ENCODE measurements around the gene TMEM69. TPM values are rescaled to one million over a fixed set of nuclear protein-coding genes. Genes with fewer than 3 reads are reported as not detected.
"Not testable (repeated sequence)": the region's sequence is repeated elsewhere in the genome, so short reads cannot be mapped to it uniquely, and the experiment has no call there.

TMEM69 gene
- total RNA-seq, 4 donors from 2014 or later, result 10.2 to 28.6 (median 15.4) TPM

DNA sequence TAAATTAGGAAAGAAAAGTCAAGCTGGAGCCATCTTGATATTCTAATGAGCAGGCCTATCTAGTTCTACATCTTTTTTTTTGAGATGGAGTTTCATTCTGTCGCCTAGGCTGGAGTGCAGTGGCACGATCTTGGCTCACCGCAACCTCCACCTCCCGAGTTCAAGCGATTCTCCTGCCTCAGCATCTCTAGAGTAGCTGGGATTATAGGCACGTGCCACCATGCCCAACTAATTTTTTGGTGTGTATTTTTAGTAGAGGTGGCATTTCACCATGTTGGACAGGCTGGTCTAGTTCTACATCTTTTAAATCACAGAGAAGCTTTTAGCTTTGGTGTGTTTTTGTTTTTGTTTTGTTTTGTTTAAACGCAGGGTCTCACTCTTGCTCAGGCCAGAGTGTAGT, 6.8 kb downstream of the TMEM69 start:
- H3K4me1 ChIP-seq, result peaks cover 0 to 6% (median 0%) of the 10 kb centered on the region in 4 donors
- no peaks in the 10 kb centered on the region for H3K27me3 ChIP-seq
- 89 to 92% methylated on average over 7 of the region's 7 CpGs for WGBS, 2 donors
- no peak overlapping the region for H3K4me3 ChIP-seq
- peaks cover 0 to 81% (median 0%) of the 10 kb centered on the region in 3 donors for H3K36me3 ChIP-seq
- no peak for TF ChIP-seq EP300 (IDR thresholded peaks at IDR 0.05)
- DNase-seq (ENCODE audit: low spot score in 2 of 2), result no peak
- no peaks in the 10 kb centered on the region for H3K9me3 ChIP-seq
- H3K27ac ChIP-seq, result no peak overlapping the region

DNA sequence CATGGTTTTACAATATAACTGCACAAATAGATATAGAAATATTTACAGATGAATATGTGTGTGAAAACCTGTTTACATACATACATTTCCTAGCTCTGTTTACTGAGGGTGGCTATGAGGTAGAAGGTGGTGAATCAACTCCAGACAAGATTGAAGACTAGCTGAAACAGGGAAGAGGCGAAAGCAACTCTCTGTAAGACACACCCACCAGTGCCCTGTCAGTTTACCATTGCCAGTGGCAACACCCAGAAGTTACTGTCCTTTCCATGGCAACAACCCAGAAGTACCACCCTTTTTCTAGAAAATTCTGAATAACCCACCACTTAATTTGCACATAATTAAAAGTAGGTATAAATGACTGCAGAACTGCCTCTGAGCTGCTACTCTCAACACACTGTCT, 16.7 kb downstream of the TMEM69 start:
- no peak overlapping the region for H3K4me3 ChIP-seq
- DNase-seq (ENCODE audit: low spot score in 2 of 2), result no peak
- H3K36me3 ChIP-seq, result peaks cover 0 to 59% (median 0%) of the 10 kb centered on the region in 3 donors
- no peaks in the 10 kb centered on the region for H3K4me1 ChIP-seq
- TF ChIP-seq POLR2A (IDR thresholded peaks at IDR 0.05) (no peak), EP300 (IDR thresholded peaks at IDR 0.05) (no peak)
- TF ChIP-seq, protein P1, sequence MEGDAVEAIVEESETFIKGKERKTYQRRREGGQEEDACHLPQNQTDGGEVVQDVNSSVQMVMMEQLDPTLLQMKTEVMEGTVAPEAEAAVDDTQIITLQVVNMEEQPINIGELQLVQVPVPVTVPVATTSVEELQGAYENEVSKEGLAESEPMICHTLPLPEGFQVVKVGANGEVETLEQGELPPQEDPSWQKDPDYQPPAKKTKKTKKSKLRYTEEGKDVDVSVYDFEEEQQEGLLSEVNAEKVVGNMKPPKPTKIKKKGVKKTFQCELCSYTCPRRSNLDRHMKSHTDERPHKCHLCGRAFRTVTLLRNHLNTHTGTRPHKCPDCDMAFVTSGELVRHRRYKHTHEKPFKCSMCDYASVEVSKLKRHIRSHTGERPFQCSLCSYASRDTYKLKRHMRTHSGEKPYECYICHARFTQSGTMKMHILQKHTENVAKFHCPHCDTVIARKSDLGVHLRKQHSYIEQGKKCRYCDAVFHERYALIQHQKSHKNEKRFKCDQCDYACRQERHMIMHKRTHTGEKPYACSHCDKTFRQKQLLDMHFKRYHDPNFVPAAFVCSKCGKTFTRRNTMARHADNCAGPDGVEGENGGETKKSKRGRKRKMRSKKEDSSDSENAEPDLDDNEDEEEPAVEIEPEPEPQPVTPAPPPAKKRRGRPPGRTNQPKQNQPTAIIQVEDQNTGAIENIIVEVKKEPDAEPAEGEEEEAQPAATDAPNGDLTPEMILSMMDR (IDR thresholded peaks at IDR 0.05), result no peak
- no peak overlapping the region for H3K27ac ChIP-seq
- peaks cover 0 to 14% (median 0%) of the 10 kb centered on the region in 4 donors for H3K9me3 ChIP-seq
- H3K27me3 ChIP-seq, result no peaks in the 10 kb centered on the region
- WGBS, 2 donors, result 83 to 95% methylated on average over 1 of the region's 1 CpG

DNA sequence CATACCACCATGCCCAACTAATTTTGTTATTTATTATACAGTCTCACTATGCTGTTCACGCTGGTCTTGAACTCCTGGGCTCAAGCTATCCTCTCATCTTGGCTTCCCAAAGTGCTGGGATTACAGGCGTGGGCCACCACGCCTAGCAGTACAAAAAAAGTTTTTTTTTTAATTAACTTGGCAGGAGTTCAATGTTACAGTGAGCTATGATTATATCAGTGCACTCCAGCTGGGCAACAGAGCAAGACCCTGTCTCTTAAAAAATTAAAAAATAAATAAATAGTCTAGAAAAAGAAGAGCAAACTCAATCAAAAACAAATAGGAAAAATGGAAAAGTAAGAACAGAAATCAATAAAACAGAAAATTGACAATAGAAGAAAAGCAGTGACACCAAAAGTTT, 25.7 kb downstream of the TMEM69 start:
- H3K4me1 ChIP-seq, result no peaks in the 10 kb centered on the region
- TF ChIP-seq EP300 (IDR thresholded peaks at IDR 0.05) (no peak), POLR2A (IDR thresholded peaks at IDR 0.05) (no peak)
- TF ChIP-seq, protein P1 (IDR thresholded peaks at IDR 0.05), result no peak
- no peak overlapping the region for H3K4me3 ChIP-seq
- DNase-seq (ENCODE audit: low spot score in 2 of 2), result no peak
- no peaks in the 10 kb centered on the region for H3K9me3 ChIP-seq
- WGBS, 2 donors, result 87 to 94% methylated on average over 3 of the region's 3 CpGs
- peaks cover 0 to 83% (median 0%) of the 10 kb centered on the region in 3 donors for H3K36me3 ChIP-seq
- no peaks in the 10 kb centered on the region for H3K27me3 ChIP-seq
- no peak overlapping the region for H3K27ac ChIP-seq

DNA sequence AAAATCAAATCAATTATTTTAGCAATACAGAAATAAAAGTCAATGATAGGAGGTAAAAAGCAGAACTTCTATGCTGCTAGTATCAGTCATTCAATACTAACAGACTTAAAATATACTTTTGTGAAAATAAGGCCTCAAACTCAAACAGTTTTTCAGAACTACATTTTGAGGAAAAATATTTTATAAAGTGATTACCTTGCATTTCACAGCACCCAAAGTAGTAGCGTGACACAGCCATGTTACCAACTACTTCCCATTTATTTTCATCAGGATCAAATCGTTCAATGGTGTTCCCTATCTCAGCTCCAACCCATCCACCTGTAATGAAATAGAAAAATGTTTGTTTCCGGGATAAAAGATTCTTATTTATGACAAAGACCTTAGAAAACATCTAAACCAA, 28.7 kb downstream of the TMEM69 start:
- Histone ChIP-seq H3K9me3 (no peaks in the 10 kb centered on the region), H3K4me1 (no peaks in the 10 kb centered on the region), H3K4me3 (no peak overlapping the region), H3K27me3 (no peaks in the 10 kb centered on the region), H3K27ac (no peak overlapping the region), H3K36me3 (peaks cover 0 to 72% (median 0%) of the 10 kb centered on the region in 3 donors)
- TF ChIP-seq POLR2A (IDR thresholded peaks at IDR 0.05) (no peak), EP300 (IDR thresholded peaks at IDR 0.05) (no peak)
- TF ChIP-seq, protein P1 (IDR thresholded peaks at IDR 0.05), result no peak
- DNase-seq (ENCODE audit: low spot score in 2 of 2), result no peak
- 93 to 95% methylated on average over 3 of the region's 3 CpGs for WGBS, 2 donors

DNA sequence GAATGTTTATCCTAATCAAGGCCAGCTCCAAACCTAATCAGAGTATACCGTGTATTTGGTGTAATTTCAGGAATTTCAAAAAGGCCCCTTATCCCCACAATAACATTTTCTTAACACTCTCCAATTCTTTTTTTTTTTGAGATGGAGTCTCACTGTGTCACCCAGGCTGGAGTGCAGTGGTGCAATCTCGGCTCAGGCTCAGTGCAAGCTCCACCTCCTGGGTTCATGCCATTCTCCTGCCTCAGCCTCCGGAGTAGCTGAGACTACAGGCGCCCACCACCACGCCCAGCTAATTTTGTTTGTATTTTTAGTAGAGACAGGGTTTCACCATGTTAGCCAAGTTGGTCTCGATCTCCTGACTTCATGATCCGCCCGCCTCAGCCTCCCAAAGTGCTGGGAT, 29.4 kb downstream of the TMEM69 start:
- not testable (repeated sequence) for H3K4me1 ChIP-seq, H3K4me3 ChIP-seq
- H3K36me3 ChIP-seq, result peaks cover 0 to 72% (median 0%) of the 10 kb centered on the region in 3 donors

DNA sequence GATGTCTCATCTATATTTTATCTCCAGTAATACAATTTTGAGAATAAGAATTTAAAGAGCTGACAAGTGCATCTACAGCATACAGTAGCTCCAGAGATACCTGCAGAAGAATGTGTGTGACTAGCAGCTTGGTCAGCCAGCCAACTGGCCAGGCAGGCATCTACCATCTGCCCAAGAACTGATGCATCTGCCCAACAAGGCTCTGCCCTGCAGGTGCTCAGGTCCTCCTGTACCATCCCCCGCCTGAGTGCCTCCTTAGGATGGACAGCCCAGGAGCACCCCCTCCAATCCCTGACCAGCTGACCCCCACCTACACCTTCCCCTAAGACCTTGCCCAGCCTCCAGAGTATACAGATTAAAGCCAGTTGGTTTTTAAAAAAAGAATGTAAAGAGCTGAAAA, 30.3 kb downstream of the TMEM69 start:
- Histone ChIP-seq H3K36me3 (peaks cover 0 to 63% (median 0%) of the 10 kb centered on the region in 3 donors), H3K27ac (no peak overlapping the region), H3K27me3 (no peaks in the 10 kb centered on the region), H3K4me1 (no peaks in the 10 kb centered on the region), H3K4me3 (no peak overlapping the region), H3K9me3 (no peaks in the 10 kb centered on the region)
- no peak for DNase-seq (ENCODE audit: low spot score in 2 of 2)
- TF ChIP-seq, protein P1 (IDR thresholded peaks at IDR 0.05), result no peak
- no peak for TF ChIP-seq POLR2A (IDR thresholded peaks at IDR 0.05)
- TF ChIP-seq EP300 (IDR thresholded peaks at IDR 0.05), result no peak
- 94 to 100% methylated on average over 1 of the region's 1 CpG for WGBS, 2 donors

More for the DNA sequence above, 29.4 kb downstream of the TMEM69 start:
- not testable (repeated sequence) for H3K27ac ChIP-seq; H3K27me3 ChIP-seq; H3K9me3 ChIP-seq; DNase-seq (ENCODE audit: low spot score in 2 of 2)
- WGBS, 2 donors, result 77 to 85% methylated on average over 8 of the region's 8 CpGs

All from tibial nerve (tissue), 4 donors.